ENCODE measurements around the gene SFTA2. TPM values are rescaled to one million over a fixed set of nuclear protein-coding genes. Genes with fewer than 3 reads are reported as not detected.

SFTA2 gene
- total RNA-seq, 2 experiments from 2014 or later, result not detected

DNA sequence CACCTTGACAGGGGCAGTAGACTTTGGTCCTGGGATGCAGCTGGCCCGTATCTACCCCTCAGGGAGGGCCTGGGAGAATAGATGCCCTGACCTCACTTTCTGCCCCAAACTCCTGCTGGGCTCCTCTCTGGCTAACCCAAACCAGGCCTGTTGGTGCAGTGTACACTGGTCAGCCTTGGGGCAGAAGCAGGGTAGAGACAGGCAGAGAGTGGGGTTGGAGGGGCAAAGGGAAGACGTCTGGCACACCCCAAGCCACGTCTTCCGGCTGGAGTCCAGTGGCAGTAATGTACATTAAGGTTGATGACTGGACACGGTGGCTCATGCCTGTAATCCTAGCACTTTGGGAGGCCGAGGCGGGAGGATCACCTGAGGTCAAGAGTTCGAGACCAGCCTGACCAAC, 38.3 kb downstream of the SFTA2 start:
- Mint-ChIP-seq H3K27me3 (no peaks in the 10 kb centered on the region), H3K36me3 (no peaks in the 10 kb centered on the region), H3K4me1 (ENCODE audit: low read depth) (no peaks in the 10 kb centered on the region), H3K4me3 (no peak overlapping the region), H3K9me3 (no peaks in the 10 kb centered on the region), H3K27ac (no peak overlapping the region)
- DNase-seq, result no peak
- intact Hi-C loops (cut with micrococcal nuclease), result no loop called here
- CTCF ChIA-PET, result no interaction called here
- POLR2A ChIA-PET, result no interaction called here

DNA sequence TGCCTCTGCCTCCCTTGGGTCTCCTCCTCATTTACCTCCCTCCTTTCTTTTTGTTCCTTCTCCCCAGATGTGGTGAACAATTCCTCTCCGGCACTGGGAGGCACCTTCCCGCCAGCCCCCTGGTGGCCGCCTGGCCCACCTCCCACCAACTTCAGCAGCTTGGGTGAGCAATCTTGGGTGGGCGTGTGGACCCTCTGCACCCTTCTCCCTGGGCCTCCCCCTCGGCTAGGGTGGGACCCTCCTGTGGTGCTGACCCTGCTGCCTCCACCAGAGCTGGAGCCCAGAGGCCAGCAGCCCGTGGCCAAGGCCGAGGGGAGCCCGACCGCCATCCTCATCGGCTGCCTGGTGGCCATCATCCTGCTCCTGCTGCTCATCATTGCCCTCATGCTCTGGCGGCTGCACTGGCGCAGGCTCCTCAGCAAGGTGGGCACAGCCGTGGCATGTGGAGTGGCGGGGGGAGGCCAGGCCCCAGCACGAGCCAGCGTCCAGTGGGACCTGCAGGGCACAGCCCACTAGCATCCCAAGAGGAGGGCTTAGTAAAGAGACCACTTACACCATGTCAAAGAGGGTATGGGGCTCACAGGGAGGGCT, 38.9 kb downstream of the SFTA2 start:
- intact Hi-C loops (cut with micrococcal nuclease), result no loop called here
- Mint-ChIP-seq H3K9me3 (no peaks in the 10 kb centered on the region), H3K27me3 (no peaks in the 10 kb centered on the region), H3K36me3 (no peaks in the 10 kb centered on the region), H3K4me1 (ENCODE audit: low read depth) (no peaks in the 10 kb centered on the region), H3K4me3 (no peak overlapping the region), H3K27ac (no peak overlapping the region)
- DNase-seq, result no peak
- POLR2A ChIA-PET, result no interaction called here
- CTCF ChIA-PET, result no interaction called here

DNA sequence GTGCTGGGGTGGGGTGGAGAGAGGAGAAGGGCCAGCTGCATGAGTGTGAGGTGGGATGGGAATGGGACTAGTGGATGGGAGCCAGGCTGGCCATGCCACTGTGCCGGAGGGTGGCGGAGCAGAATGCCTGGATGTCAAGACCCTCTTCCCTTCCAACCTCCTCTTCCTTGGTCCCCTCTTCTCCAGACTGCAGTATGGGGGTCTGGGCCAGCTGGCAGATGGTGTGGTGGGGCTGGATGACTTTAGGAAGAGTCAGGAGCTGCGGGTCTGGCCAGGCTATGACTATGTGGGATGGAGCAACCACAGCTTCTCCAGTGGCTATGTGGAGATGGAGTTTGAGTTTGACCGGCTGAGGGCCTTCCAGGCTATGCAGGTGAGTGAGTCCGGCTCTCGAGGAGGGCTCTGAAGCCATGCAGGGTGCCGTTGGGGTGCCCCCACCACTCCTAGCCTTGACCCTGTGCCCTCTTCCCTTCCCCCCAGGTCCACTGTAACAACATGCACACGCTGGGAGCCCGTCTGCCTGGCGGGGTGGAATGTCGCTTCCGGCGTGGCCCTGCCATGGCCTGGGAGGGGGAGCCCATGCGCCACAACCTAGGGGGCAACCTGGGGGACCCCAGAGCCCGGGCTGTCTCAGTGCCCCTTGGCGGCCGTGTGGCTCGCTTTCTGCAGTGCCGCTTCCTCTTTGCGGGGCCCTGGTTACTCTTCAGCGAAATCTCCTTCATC, 40.0 kb downstream of the SFTA2 start:
- H3K36me3 Mint-ChIP-seq, result no peaks in the 10 kb centered on the region
- no peak overlapping the region for H3K27ac Mint-ChIP-seq
- no peaks in the 10 kb centered on the region for H3K27me3 Mint-ChIP-seq
- CTCF ChIA-PET, result interaction anchor here (1.7 kb wide), 1 partner anchor 13 kb away, joined by 4 read pairs; no protein-coding TSS in a partner anchor
- H3K9me3 Mint-ChIP-seq, result no peaks in the 10 kb centered on the region
- H3K4me1 Mint-ChIP-seq (ENCODE audit: low read depth), result no peaks in the 10 kb centered on the region
- no peak overlapping the region for H3K4me3 Mint-ChIP-seq
- intact Hi-C loops (cut with micrococcal nuclease), result no loop called here
- DNase-seq, result no peak
- POLR2A ChIA-PET, result no interaction called here

DNA sequence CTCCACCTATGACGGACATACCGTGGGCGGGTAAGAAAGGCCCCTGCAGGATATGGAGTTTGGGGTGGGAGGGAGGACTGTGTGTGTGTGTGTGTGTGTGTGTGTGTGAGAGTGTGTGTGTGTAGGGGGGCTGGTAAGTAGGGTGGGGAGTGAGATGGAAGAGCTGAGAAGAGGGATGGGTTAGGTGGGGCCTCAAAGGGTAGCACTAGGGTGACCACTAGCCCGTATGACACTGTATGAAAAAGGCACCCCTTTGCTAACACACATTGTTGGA, 40.6 kb downstream of the SFTA2 start:
- H3K36me3 Mint-ChIP-seq, result no peaks in the 10 kb centered on the region
- no peaks in the 10 kb centered on the region for H3K9me3 Mint-ChIP-seq
- ChIA-PET CTCF (interaction anchor here (1.7 kb wide), 1 partner anchor 13 kb away, joined by 4 read pairs; no protein-coding TSS in a partner anchor), POLR2A (no interaction called here)
- H3K4me3 Mint-ChIP-seq, result no peak overlapping the region
- no peak for DNase-seq
- no peaks in the 10 kb centered on the region for H3K27me3 Mint-ChIP-seq
- H3K27ac Mint-ChIP-seq, result no peak overlapping the region
- H3K4me1 Mint-ChIP-seq (ENCODE audit: low read depth), result peaks cover 2% of the 10 kb centered on the region
- intact Hi-C loops (cut with micrococcal nuclease), result no loop called here

DNA sequence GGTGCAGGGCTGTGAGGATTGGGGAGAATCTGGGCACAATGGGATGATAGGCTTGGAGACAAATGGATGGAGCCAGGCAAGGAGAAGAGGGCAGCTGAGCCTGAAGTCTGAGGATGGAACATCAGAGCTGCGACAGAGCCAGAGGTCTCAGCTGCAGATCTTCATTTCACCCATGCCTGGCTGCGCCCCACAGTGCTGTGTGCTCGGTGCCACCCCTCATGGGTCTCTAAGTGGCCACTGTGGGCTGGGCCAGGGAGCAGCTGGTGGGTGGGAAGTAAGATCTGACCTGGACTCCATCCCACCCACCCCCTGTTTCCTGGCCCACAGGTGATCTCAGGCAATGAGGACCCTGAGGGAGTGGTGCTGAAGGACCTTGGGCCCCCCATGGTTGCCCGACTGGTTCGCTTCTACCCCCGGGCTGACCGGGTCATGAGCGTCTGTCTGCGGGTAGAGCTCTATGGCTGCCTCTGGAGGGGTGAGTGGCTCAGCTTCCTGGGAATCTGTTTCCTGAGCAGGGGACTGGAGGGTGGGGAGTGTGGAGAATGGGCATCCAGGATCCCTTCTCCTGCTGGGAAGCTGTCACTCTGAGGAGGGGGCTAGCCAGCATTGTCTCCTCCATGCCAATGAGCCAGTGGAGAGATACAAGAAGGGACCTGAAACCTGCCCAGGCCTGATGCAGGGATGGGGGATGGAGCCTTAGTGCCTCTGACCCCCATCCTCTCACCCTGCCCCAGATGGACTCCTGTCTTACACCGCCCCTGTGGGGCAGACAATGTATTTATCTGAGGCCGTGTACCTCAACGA, 41.1 kb downstream of the SFTA2 start:
- ChIA-PET CTCF (interaction anchor here (1.7 kb wide), 1 partner anchor 12 kb away, joined by 4 read pairs; no protein-coding TSS in a partner anchor), POLR2A (no interaction called here)
- no peaks in the 10 kb centered on the region for H3K27me3 Mint-ChIP-seq
- H3K27ac Mint-ChIP-seq, result no peak overlapping the region
- H3K4me1 Mint-ChIP-seq (ENCODE audit: low read depth), result peaks cover 6% of the 10 kb centered on the region
- intact Hi-C loops (cut with micrococcal nuclease), result no loop called here
- H3K9me3 Mint-ChIP-seq, result no peaks in the 10 kb centered on the region
- H3K36me3 Mint-ChIP-seq, result no peaks in the 10 kb centered on the region
- no peak for DNase-seq
- H3K4me3 Mint-ChIP-seq, result no peak overlapping the region

DNA sequence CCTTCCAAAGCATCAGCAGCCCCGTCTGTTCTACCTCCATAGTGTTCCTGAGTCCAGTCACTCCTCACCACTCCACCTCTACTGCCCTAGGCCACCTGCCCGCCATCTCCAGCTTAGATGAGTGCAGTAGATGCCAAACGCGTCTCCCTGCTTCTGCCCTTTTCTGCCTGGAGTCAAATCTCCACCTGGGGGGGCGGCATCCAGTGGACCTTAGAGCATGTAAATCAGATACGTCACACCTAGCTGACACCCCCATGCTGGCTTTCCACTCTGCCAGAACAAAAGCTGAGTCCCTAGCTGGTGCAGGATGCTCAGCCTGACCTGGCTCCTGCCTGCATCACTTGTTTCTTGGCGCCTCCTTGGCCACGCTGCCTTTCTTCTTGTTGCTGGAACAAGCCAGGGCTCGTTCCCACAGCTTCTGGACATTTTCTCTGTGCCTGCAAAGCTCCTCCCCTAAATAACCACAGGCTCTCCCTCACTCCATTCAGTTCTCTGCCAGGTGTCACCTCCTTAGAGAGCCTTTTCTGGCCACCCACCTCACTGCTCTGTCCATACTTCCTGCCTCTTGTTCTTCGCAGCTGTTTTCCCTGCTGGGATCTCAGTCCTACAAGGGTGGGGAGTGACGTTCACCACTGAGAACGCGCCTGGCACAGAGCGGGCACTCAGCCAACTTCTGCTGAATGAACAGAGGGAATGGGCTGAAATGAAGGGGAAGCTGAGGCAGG, 41.9 kb downstream of the SFTA2 start:
- Mint-ChIP-seq H3K4me3 (no peak overlapping the region), H3K27me3 (no peaks in the 10 kb centered on the region), H3K9me3 (no peaks in the 10 kb centered on the region), H3K27ac (no peak overlapping the region), H3K4me1 (ENCODE audit: low read depth) (peaks cover 14% of the 10 kb centered on the region), H3K36me3 (no peaks in the 10 kb centered on the region)
- intact Hi-C loops (cut with micrococcal nuclease), result no loop called here
- CTCF ChIA-PET, result interaction anchor here (1.3 to 1.7 kb wide), 2 partner anchors 12 to 190 kb away, joined by 4 read pairs; no protein-coding TSS in a partner anchor
- peak; percentile 3 for DNase-seq
- POLR2A ChIA-PET, result no interaction called here

DNA sequence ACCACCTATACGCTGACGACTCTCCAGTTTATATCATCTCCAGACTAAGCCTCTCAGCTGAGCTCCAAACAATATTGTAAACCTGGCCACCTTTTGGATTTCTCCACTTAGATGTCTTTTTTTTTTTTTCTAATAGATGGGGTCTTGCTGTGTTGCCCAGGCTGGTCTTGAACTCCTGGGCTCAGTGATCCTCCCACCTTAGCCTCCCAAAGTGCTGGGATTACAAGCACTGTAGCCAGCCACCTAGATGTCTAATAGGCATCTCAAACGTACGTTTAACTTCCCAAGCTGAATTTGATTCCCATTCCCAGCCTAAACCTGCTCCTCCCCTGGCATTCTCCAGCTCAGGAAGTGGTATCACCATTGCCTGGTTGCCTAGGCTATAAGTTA, 42.5 kb downstream of the SFTA2 start:
- ChIA-PET POLR2A (interaction anchor here (0.6 kb wide), 1 partner anchor 78 kb away, joined by 5 read pairs; no protein-coding TSS in a partner anchor), CTCF (interaction anchor here (1.3 to 1.5 kb wide), 2 partner anchors 191 to 198 kb away, joined by 4 read pairs; no protein-coding TSS in a partner anchor)
- H3K27me3 Mint-ChIP-seq, result no peaks in the 10 kb centered on the region
- DNase-seq, result no peak
- H3K36me3 Mint-ChIP-seq, result no peaks in the 10 kb centered on the region
- no peak overlapping the region for H3K27ac Mint-ChIP-seq
- H3K4me1 Mint-ChIP-seq (ENCODE audit: low read depth), result peaks cover 17% of the 10 kb centered on the region
- no peak overlapping the region for H3K4me3 Mint-ChIP-seq
- intact Hi-C loops (cut with micrococcal nuclease), result no loop called here
- H3K9me3 Mint-ChIP-seq, result no peaks in the 10 kb centered on the region

DNA sequence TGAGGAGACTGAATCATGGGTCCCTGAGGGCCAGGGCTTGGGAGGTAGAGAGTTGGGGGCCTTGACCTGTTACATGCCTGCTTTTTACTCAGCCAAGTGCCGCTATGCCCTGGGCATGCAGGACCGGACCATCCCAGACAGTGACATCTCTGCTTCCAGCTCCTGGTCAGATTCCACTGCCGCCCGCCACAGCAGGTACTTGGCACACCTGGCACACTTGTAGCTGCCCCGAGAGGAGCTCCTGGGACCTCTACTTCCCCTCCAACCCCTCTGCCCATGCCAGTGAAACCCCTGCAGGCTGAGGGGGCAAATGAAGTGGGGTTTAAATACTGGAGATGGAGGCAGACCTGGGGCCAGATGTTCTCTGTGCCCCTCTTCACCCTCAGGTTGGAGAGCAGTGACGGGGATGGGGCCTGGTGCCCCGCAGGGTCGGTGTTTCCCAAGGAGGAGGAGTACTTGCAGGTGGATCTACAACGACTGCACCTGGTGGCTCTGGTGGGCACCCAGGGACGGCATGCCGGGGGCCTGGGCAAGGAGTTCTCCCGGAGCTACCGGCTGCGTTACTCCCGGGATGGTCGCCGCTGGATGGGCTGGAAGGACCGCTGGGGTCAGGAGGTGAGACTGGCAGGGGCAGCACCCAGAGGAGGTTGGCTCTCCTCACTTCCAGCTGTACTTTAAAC, 43.0 kb downstream of the SFTA2 start:
- no peaks in the 10 kb centered on the region for H3K9me3 Mint-ChIP-seq
- DNase-seq, result peak; percentile 4
- no peak overlapping the region for H3K4me3 Mint-ChIP-seq
- H3K36me3 Mint-ChIP-seq, result no peaks in the 10 kb centered on the region
- ChIA-PET POLR2A (interaction anchor here (0.6 kb wide), 1 partner anchor 78 kb away, joined by 5 read pairs; no protein-coding TSS in a partner anchor), CTCF (interaction anchor here (1.3 to 1.5 kb wide), 2 partner anchors 191 to 198 kb away, joined by 4 read pairs; no protein-coding TSS in a partner anchor)
- intact Hi-C loops (cut with micrococcal nuclease), result no loop called here
- H3K4me1 Mint-ChIP-seq (ENCODE audit: low read depth), result peaks cover 17% of the 10 kb centered on the region
- no peak overlapping the region for H3K27ac Mint-ChIP-seq
- H3K27me3 Mint-ChIP-seq, result no peaks in the 10 kb centered on the region

DNA sequence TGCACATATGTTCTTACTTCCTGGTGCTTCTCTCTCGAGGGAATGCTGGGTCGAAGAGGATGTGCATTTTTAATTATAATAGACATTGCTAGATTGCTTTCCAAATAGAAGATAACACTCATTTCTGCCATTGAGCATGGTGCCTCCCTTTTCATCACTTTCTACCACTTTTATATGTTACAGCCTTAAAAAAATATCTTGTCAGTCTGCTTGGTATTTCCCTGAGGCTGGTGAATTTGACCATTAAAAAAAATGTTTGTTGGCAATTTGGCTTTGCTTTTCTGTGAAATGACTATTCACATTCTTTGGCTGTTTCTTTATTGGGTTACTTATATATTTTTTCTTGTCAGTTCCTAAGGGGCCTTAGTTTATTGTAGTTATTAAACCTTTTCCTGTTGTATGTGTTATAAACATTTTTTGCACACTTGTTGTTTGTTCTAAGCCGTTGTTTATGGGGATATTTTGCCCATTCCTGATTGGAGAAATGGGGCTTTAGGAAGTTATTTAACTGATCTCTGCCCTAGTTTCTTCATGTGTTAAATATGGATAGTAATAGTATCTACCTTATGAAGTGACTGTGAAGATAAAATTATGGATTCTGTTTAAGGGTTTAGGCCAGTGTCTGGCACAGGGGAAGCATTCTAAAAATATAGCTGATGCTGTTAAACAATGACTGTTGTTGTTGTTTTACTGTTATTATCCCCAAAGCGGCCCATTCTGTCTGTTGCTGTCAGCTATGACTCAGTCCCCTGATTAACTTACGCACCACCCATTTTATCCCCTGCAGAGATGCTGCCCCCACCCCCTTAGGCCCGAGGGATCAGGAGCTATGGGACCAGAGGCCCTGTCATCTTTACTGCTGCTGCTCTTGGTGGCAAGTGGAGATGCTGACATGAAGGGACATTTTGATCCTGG, 43.8 kb downstream of the SFTA2 start:
- Mint-ChIP-seq H3K27me3 (no peaks in the 10 kb centered on the region), H3K4me3 (no peak overlapping the region), H3K27ac (no peak overlapping the region), H3K4me1 (ENCODE audit: low read depth) (peaks cover 22% of the 10 kb centered on the region), H3K9me3 (no peaks in the 10 kb centered on the region), H3K36me3 (no peaks in the 10 kb centered on the region)
- intact Hi-C loops (cut with micrococcal nuclease), result no loop called here
- ChIA-PET CTCF (interaction anchor here (1.3 to 1.5 kb wide), 2 partner anchors 192 to 199 kb away, joined by 4 read pairs; no protein-coding TSS in a partner anchor), POLR2A (no interaction called here)
- no peak for DNase-seq

DNA sequence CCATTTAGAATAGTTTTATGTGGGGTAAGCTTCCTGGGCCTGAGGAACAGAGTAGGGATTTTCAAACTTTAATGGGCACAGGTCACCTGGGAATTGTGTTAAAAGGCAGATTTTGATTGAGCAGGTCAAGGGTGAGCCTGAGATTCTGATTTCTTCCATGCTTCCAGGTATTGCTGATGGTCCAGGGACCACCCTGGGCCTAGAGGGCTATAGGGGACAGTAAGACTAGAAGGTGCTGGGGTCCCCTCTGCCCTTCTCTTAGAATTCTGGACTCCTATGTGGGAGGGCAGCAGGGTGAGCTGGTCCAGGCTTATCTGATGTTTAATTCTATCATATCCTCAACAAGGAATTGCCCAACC, 45.1 kb downstream of the SFTA2 start:
- H3K4me3 Mint-ChIP-seq, result no peak overlapping the region
- H3K9me3 Mint-ChIP-seq, result no peaks in the 10 kb centered on the region
- ChIA-PET CTCF (interaction anchor here (0.9 kb wide), 1 partner anchor 193 kb away, joined by 4 read pairs; no protein-coding TSS in a partner anchor), POLR2A (no interaction called here)
- intact Hi-C loops (cut with micrococcal nuclease), result no loop called here
- H3K36me3 Mint-ChIP-seq, result no peaks in the 10 kb centered on the region
- no peak for DNase-seq
- H3K27ac Mint-ChIP-seq, result no peak overlapping the region
- no peaks in the 10 kb centered on the region for H3K27me3 Mint-ChIP-seq
- H3K4me1 Mint-ChIP-seq (ENCODE audit: low read depth), result peaks cover 25% of the 10 kb centered on the region

Measured in activated CD4-positive, alpha-beta memory T cell treated with anti-CD3 and anti-CD28 coated beads for 36 hours (primary cell).